Esophagus squamous epithelium (tissue), 5 donors: ENCODE data around the gene CHDH. TPM values are rescaled to one million over a fixed set of nuclear protein-coding genes. Genes with fewer than 3 reads are reported as not detected.

Source experiments
- DNase-seq: peaks from one replicate; lab custom pipeline; 2025; lab: John Stamatoyannopoulos, UW
- H3K27ac ChIP-seq, 4 donors: fragments of 200-600 bp; sonication (generic); one replicate each; pipeline ENCODE4 v1.5.1; 2016 to 2019; ENCODE audit warnings: mild to moderate bottlenecking in 1 of 4
- H3K27me3 ChIP-seq, 4 donors: fragments of 200-600 bp; sonication (generic); 1 replicate in 3 of 4; 2 replicates in 1 of 4; pipeline versions ENCODE4 v1.5.1 to v1.6.0; 2017 to 2021; ENCODE audit warnings: antibody characterized with exemption in 1 of 4
- H3K36me3 ChIP-seq, 3 donors: fragments of 200-600 bp; sonication (generic); one replicate each; pipeline ENCODE4 v1.5.1; 2016 to 2019
- H3K4me1 ChIP-seq, 3 donors: fragments of 200-600 bp; sonication (generic); one replicate each; pipeline ENCODE4 v1.5.1; 2017 to 2019
- H3K4me3 ChIP-seq, 4 donors: fragments of 200-600 bp; sonication (generic); 1 replicate in 3 of 4; 2 replicates in 1 of 4; pipeline ENCODE4 v1.5.1; 2016 to 2019; ENCODE audit warnings: mild to moderate bottlenecking in 2 of 4, moderate library complexity in 1 of 4
- H3K9me3 ChIP-seq, 3 donors: fragments of 200-600 bp; sonication (generic); one replicate each; pipeline ENCODE4 v1.5.1; 2016 to 2019
- CTCF ChIP-seq, 6 experiments: fragments of 450-650 bp in 4 of 6; fragments of 200-600 bp in 2 of 6; sonication (generic) in 2 of 6; IDR thresholded peaks; one replicate each; pipeline ENCODE4 v1.5.1; 2016 to 2019; ENCODE audit warnings: antibody characterized with exemption in 6 of 6, mild to moderate bottlenecking in 4 of 6, moderate library complexity in 4 of 6
- POLR2A ChIP-seq, 4 donors: fragments of 450-650 bp; IDR thresholded peaks; one replicate each; pipeline ENCODE4 v1.6.1; 2017; ENCODE audit warnings: antibody characterized with exemption in 4 of 4, mild to moderate bottlenecking in 4 of 4, moderate library complexity in 3 of 4
- WGBS, 2 donors: methylation state at CpG; one replicate each; pipeline ENCODE4 v1.1.5; 2018; 5-methylcytosine and 5-hydroxymethylcytosine counted together
- intact Hi-C: fragments of 100-400 bp; cut with DNase I; formaldehyde crosslinking; loops from one replicate; pipeline ENCODE4 v1.15.0; 2022
- small RNA-seq, 4 donors: library from RNA; depleted of rRNA; stranded (forward); fragments of <200 nt; gene quantifications; one replicate each; pipeline ENCODE3, GENCODE V24; 2016
- total RNA-seq, 4 donors: library from RNA; depleted of rRNA; stranded (reverse); fragments of >200 nt; gene quantifications; one replicate each; pipeline ENCODE4 v1.1.0, GENCODE V29; 2016
- donor health status: DM: yes; HTN: yes; CAD: no.

CHDH gene
- total RNA-seq, 4 donors from 2014 or later, result 0.92 to 2.1 (median 1.2) TPM

- no peaks in the 10 kb centered on the region for H3K9me3 ChIP-seq
- no peak overlapping the region for H3K27ac ChIP-seq
- WGBS, 2 donors, result 74 to 83% methylated on average over 7 to 14 of the region's 14 CpGs
- intact Hi-C loops, result no loop called here
- peaks cover 0 to 5% (median 0%) of the 10 kb centered on the region in 4 donors for H3K27me3 ChIP-seq
- no peak for DNase-seq
- no peaks in the 10 kb centered on the region for H3K4me1 ChIP-seq
- H3K4me3 ChIP-seq, result no peak overlapping the region
- no peaks in the 10 kb centered on the region for H3K36me3 ChIP-seq
- TF ChIP-seq CTCF (IDR thresholded peaks at IDR 0.05), result no peak
- TF ChIP-seq POLR2A (IDR thresholded peaks at IDR 0.05), result no peak
Measured at GRCh38 chr3:53764026-53764775, 82.0 kb downstream of the CHDH start.

- TF ChIP-seq CTCF (IDR thresholded peaks at IDR 0.05) (no peak), POLR2A (IDR thresholded peaks at IDR 0.05) (no peak)
- intact Hi-C loops, result no loop called here
- Histone ChIP-seq H3K36me3 (no peaks in the 10 kb centered on the region), H3K27me3 (no peaks in the 10 kb centered on the region), H3K4me1 (no peaks in the 10 kb centered on the region), H3K27ac (no peak overlapping the region), H3K9me3 (no peaks in the 10 kb centered on the region), H3K4me3 (no peak overlapping the region)
- DNase-seq, result no peak
- WGBS, 2 donors, result 90 to 100% methylated on average over 2 of the region's 7 CpGs
Measured at GRCh38 chr3:53763353-53763752, 82.9 kb downstream of the CHDH start.

Small RNA genes within 50 kb of the gene (small RNA-seq; reads per million reads assigned to genes)
- gene AC012467.1, result 0 reads per million in 4 donors

Other genes with a start within 250 kb of the CHDH start
- under 1 TPM; 0.23 to 0.66 (median 0.52) TPM for gene IL17RB, start 149 bp upstream of the CHDH start, total RNA-seq
- gene ACTR8, start 35.7 kb upstream of the CHDH start, total RNA-seq, result 10 to 100 TPM; 10.7 to 19.3 (median 15.8) TPM
- gene SELENOK, start 45.4 kb upstream of the CHDH start, total RNA-seq, result 10 to 100 TPM; 16.4 to 36.2 (median 27.2) TPM